Stomach (tissue), 9 donors: ENCODE measurements around the gene SORCS2. TPM values are rescaled to one million over a fixed set of nuclear protein-coding genes. Genes with fewer than 3 reads are reported as not detected.

ENCODE experiments used
- DNase-seq, 2 donors: peaks; one replicate each; pipeline versions ENCODE4 v3.0.0 to v3.0.0-alpha.2; 2013 to 2019
- H3K27ac ChIP-seq, 5 donors: fragments of 200-600 bp in 4 of 5; sonication (generic) in 4 of 5; one replicate each; pipeline ENCODE4 v1.5.1; 2013 to 2019; ENCODE audit warnings: mild to moderate bottlenecking in 1 of 5, moderate library complexity in 1 of 5
- H3K27me3 ChIP-seq, 3 donors: fragments of 200-600 bp; sonication (generic); one replicate each; pipeline ENCODE4 v1.5.1; 2017 to 2019; ENCODE audit warnings: mixed run types in 1 of 3
- H3K36me3 ChIP-seq, 4 donors: fragments of 200-600 bp; sonication (generic); 1 replicate in 3 of 4; 2 replicates in 1 of 4; pipeline ENCODE4 v1.5.1; 2016 to 2019
- H3K4me1 ChIP-seq, 4 donors: fragments of 200-600 bp; sonication (generic); one replicate each; pipeline ENCODE4 v1.5.1; 2016 to 2019
- H3K4me3 ChIP-seq, 4 donors: fragments of 200-600 bp; sonication (generic) in 3 of 4; one replicate each; pipeline ENCODE4 v1.5.1; 2016 to 2019; ENCODE audit warnings: mild to moderate bottlenecking in 1 of 4
- H3K9me3 ChIP-seq, 4 donors: fragments of 200-600 bp; sonication (generic); one replicate each; pipeline ENCODE4 v1.5.1; 2016 to 2019
- EP300 ChIP-seq: sonication (generic); formaldehyde crosslinking; IDR thresholded peaks from one replicate; pipeline ENCODE4 v1.6.1; 2017; ENCODE audit warnings: antibody characterized with exemption
- POLR2A ChIP-seq, 4 donors: fragments of 450-650 bp; IDR thresholded peaks; one replicate each; pipeline ENCODE4 v1.6.1; 2016; ENCODE audit warnings: antibody characterized with exemption in 4 of 4, control low read depth in 2 of 4, mild to moderate bottlenecking in 1 of 4, moderate library complexity in 1 of 4
- POLR2AphosphoS5 ChIP-seq, 3 donors: sonication (generic); formaldehyde crosslinking; IDR thresholded peaks; one replicate each; pipeline ENCODE4 v1.6.1; 2016; ENCODE audit warnings: antibody characterized with exemption in 3 of 3
- WGBS, 5 donors: extraction: QIAGEN DNeasy Blood & Tissue Kit in 3 of 5; methylation state at CpG; one replicate each; pipeline versions ENCODE4 v1.1.5 to v1.1.7; 2013 to 2018; 5-methylcytosine and 5-hydroxymethylcytosine counted together
- intact Hi-C: fragments of 100-400 bp; cut with DNase I; formaldehyde crosslinking; loops from one replicate; pipeline ENCODE4 v1.15.1; 2023; ENCODE audit warnings: low total_unique reads
- polyA plus RNA-seq, 3 donors: library from polyadenylated mRNA; stranded (reverse); fragments of 200-250 nt; gene quantifications; one replicate each; pipeline ENCODE4 v1.2.3, GENCODE V29; 2013
- small RNA-seq, 4 donors: library from RNA; depleted of rRNA; stranded (forward); fragments of <200 nt; gene quantifications; one replicate each; pipeline ENCODE3, GENCODE V24; 2016
- total RNA-seq, 5 donors: library from RNA; depleted of rRNA; stranded (reverse); fragments of >200 nt; gene quantifications; one replicate each; pipeline versions ENCODE4 v1.1.0 to v1.2.3, GENCODE V29; 2014 to 2016
- TF ChIP-seq, protein P1 (sequence below), 7 experiments: fragments of 450-650 bp in 4 of 7; fragments of 200-600 bp in 3 of 7; sonication (generic) in 3 of 7; IDR thresholded peaks; one replicate each; pipeline ENCODE4 v1.5.1; 2016 to 2019; ENCODE audit warnings: antibody characterized with exemption in 7 of 7, control low read depth in 2 of 7, mild to moderate bottlenecking in 1 of 7
- donor health status: healthy with polysubstance abuse.
- donor health status: Bipolar disorder and iron deficiency.
- donor health status: healthy.

The SORCS2 gene
- total and polyA plus RNA-seq, 8 donors = under 0.01 to 13.0 (median 0.50) TPM; not detected in 1

DNA sequence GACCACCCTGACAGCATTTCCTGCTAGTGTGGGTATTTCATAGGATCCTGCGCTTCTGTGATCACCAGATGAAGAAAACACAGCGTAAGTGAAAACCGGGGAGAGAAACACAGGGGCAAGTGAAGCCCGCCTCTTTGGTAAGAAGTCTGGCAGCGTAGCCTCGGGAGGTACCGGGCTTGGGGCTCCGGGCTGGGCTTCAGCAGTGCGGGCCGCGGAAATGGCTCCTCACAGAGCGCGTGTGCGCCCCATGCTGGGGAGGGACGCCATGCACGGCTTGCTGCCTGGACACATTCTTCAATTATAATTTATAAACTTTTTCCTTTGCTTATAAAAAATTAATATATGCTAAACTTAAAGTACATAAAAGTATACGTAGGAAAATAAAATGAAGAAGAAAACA lies 595.9 kb downstream of the SORCS2 start:
- no peaks in the 10 kb centered on the region for H3K9me3 ChIP-seq
- no peak for DNase-seq
- H3K27me3 ChIP-seq = no peaks in the 10 kb centered on the region
- TF ChIP-seq POLR2AphosphoS5 (IDR thresholded peaks at IDR 0.05) = no peak
- no peak for TF ChIP-seq EP300
- TF ChIP-seq, protein P1, sequence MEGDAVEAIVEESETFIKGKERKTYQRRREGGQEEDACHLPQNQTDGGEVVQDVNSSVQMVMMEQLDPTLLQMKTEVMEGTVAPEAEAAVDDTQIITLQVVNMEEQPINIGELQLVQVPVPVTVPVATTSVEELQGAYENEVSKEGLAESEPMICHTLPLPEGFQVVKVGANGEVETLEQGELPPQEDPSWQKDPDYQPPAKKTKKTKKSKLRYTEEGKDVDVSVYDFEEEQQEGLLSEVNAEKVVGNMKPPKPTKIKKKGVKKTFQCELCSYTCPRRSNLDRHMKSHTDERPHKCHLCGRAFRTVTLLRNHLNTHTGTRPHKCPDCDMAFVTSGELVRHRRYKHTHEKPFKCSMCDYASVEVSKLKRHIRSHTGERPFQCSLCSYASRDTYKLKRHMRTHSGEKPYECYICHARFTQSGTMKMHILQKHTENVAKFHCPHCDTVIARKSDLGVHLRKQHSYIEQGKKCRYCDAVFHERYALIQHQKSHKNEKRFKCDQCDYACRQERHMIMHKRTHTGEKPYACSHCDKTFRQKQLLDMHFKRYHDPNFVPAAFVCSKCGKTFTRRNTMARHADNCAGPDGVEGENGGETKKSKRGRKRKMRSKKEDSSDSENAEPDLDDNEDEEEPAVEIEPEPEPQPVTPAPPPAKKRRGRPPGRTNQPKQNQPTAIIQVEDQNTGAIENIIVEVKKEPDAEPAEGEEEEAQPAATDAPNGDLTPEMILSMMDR (IDR thresholded peaks at IDR 0.05) = no peak
- no peak for TF ChIP-seq POLR2A (IDR thresholded peaks at IDR 0.05)
- H3K4me1 ChIP-seq = peaks cover 0 to 8% (median 0%) of the 10 kb centered on the region in 4 donors
- H3K4me3 ChIP-seq = no peak overlapping the region
- WGBS, 5 donors = 94 to 97% (median 95%) methylated on average over 17 of the region's 17 CpGs
- intact Hi-C loops = no loop called here
- no peak overlapping the region for H3K27ac ChIP-seq
- H3K36me3 ChIP-seq = peaks cover 11 to 73% (median 60%) of the 10 kb centered on the region in 4 donors

DNA sequence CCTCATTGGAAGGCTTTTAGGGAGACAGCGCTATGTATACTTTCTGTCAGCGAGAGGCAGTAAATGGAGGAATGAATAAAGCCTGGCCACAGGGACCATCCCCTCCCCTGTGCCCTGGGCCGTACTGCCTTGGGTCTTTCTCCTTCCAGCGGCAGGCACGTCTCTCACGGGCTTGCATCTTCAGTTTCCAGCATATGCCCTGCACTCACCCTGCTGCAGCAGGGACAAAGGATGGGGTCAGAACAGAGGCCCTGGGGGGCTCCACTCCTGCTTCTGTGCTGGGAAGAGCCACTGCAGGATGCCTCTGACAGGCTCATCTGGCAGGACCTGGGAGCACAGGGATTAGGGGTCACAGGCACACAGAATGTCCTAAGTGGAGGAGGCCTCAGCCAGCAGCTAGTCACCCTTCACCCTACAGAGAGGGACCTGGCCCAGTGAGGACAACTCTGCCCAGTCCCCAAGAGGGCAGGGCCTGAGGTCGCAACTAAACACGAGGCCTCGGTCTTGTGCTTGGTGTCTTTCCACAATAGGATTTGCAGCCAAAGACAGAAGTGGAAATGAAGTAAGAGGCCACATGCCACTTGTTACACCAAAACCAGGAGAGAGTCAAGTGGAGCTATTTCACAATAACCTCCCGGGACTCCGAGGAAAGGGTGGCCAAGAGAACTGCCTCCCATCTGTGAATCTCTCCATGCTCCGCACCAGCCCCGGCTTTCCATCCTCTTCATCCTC lies 596.5 kb downstream of the SORCS2 start:
- WGBS, 5 donors = 81 to 95% (median 92%) methylated on average over 12 to 13 of the region's 13 CpGs
- DNase-seq = no peak
- Histone ChIP-seq H3K9me3 (no peaks in the 10 kb centered on the region), H3K36me3 (peaks cover 7 to 73% (median 60%) of the 10 kb centered on the region in 4 donors), H3K27me3 (no peaks in the 10 kb centered on the region), H3K4me1 (peaks cover 0 to 8% (median 0%) of the 10 kb centered on the region in 4 donors), H3K27ac (no peak overlapping the region), H3K4me3 (no peak overlapping the region)
- TF ChIP-seq, protein P1 (IDR thresholded peaks at IDR 0.05) = no peak
- TF ChIP-seq POLR2A (IDR thresholded peaks at IDR 0.05) = no peak
- intact Hi-C loops = no loop called here

DNA sequence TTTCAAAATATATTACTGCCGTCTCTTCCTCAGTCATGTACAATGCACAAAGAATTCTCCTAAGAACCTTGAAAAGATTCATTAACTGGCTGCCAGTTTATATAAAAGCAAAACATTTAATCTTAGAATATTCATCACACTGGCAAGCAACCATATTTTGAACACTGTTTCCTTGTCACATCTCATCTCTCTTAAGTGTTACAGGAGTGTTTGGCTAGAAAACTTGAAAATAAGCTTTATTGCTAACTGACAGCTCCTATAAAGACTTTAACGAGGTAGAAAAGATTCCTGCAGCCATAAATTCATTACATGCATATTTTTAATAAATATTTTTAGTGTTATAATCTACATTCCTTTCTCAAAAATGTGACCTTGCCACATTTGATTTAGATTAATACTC lies 597.7 kb downstream of the SORCS2 start:
- Histone ChIP-seq H3K4me3 (no peak overlapping the region), H3K36me3 (peaks cover 6 to 67% (median 54%) of the 10 kb centered on the region in 4 donors), H3K9me3 (no peaks in the 10 kb centered on the region), H3K27ac (no peak overlapping the region), H3K27me3 (no peaks in the 10 kb centered on the region), H3K4me1 (peaks cover 0 to 8% (median 0%) of the 10 kb centered on the region in 4 donors)
- no peak for DNase-seq
- 69 to 86% (median 80%) methylated on average over 2 of the region's 2 CpGs for WGBS, 5 donors
- intact Hi-C loops = no loop called here
- TF ChIP-seq POLR2AphosphoS5 (IDR thresholded peaks at IDR 0.05) (no peak), POLR2A (IDR thresholded peaks at IDR 0.05) (no peak), EP300 (no peak)
- TF ChIP-seq, protein P1 (IDR thresholded peaks at IDR 0.05) = no peak

DNA sequence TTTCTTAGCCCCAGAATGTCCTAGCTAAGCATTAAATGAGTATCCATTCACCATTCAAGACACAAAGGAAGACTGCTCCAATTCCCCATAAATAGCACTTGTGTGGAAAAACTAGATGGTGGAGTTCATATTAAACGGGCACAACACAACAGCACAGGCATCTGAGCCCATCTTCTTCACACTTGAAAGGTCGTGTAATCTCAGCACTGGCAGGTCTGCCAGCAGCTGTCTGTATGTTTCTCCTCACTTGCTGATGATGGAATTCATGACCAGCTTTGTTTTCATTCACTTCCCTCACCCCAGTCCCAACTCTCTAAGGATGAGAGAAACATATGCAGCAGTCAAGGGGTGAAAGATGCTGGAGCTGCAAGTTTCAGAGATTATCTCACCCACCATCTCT lies 598.7 kb downstream of the SORCS2 start:
- Histone ChIP-seq H3K27me3 (no peaks in the 10 kb centered on the region), H3K9me3 (no peaks in the 10 kb centered on the region), H3K4me1 (peaks cover 0 to 8% (median 0%) of the 10 kb centered on the region in 4 donors), H3K27ac (no peak overlapping the region), H3K36me3 (peaks cover 3 to 60% (median 44%) of the 10 kb centered on the region in 4 donors), H3K4me3 (no peak overlapping the region)
- TF ChIP-seq EP300 (no peak), POLR2AphosphoS5 (IDR thresholded peaks at IDR 0.05) (no peak), POLR2A (IDR thresholded peaks at IDR 0.05) (no peak)
- TF ChIP-seq, protein P1 (IDR thresholded peaks at IDR 0.05) = no peak
- no peak for DNase-seq
- intact Hi-C loops = no loop called here
- WGBS, 5 donors = 66 to 77% (median 72%) methylated on average over 2 of the region's 2 CpGs

Small RNA genes lying within 50 kb of the gene (small RNA-seq; reads per million reads assigned to genes)
- gene MIR4274 (0 reads per million in 4 donors), gene MIR4798 (0 reads per million in 4 donors)

Other genes starting within 250 kb of the SORCS2 start
- gene TADA2B, start 149.2 kb upstream of the SORCS2 start, total RNA-seq = 10 to 100 TPM in 4 of 5 donors, 1 to 10 TPM in 1; 1.2 to 73.7 (median 19.3) TPM
- 10 to 100 TPM in 2 of 3 donors, 1 to 10 TPM in 1; 9.0 to 13.9 (median 12.5) TPM for gene TADA2B, start 149.2 kb upstream of the SORCS2 start, polyA plus RNA-seq
- gene GRPEL1, start 124.5 kb upstream of the SORCS2 start, total RNA-seq = 10 to 100 TPM in 4 of 5 donors, not detected in 1; 11.4 to 53.6 (median 19.6) TPM
- gene GRPEL1, start 124.5 kb upstream of the SORCS2 start, polyA plus RNA-seq = 10 to 100 TPM; 20.5 to 33.6 (median 25.5) TPM
- 10 to 100 TPM in 2 of 5 donors, under 1 TPM in 1, not detected in 2; 0.45 to 37.5 (median 14.8) TPM for gene PSAPL1, start 242.4 kb downstream of the SORCS2 start, total RNA-seq
- gene PSAPL1, start 242.4 kb downstream of the SORCS2 start, polyA plus RNA-seq = 1 to 10 TPM in 2 of 3 donors, under 1 TPM in 1; 0.03 to 7.0 (median 4.3) TPM